ENCODE results near the gene TBL3.

The TBL3 gene

GRCh38 chr16:2003827-2004641 is 32.2 kb downstream of the TBL3 start:
- Histone ChIP-seq H3K9me2 (replicated peaks; ENCODE audit: insufficient read depth, low read length) (no peaks in the 10 kb centered on the region), H3K4me2 (ENCODE audit: low read depth, low read length) (no peak overlapping the region), H3K4me1 (ENCODE audit: low read length) (peaks cover 14% of the 10 kb centered on the region; the same call in 1 of the 2 replicates), H3K79me2 (ENCODE audit: low read length) (peaks cover 63% of the 10 kb centered on the region), H3K9me3 (replicated peaks; ENCODE audit: insufficient read depth, low read length) (no peaks in the 10 kb centered on the region), H3K27ac (ENCODE audit: low read length) (no peak overlapping the region), H3K9ac (ENCODE audit: low read length) (no peak overlapping the region), H3K36me3 (replicated peaks; ENCODE audit: insufficient read depth, low read length) (no peaks in the 10 kb centered on the region), H2AFZ (ENCODE audit: low read length) (no peak overlapping the region), H3F3A (ENCODE audit: insufficient read depth, low read length) (no peaks in the 10 kb centered on the region), H3K4me3 (ENCODE audit: low read length) (no peak overlapping the region), H3K27me3 (replicated peaks; ENCODE audit: insufficient read depth, low read length) (no peaks in the 10 kb centered on the region), H4K20me1 (ENCODE audit: insufficient read depth, low read length) (peaks cover 6% of the 10 kb centered on the region; the same call in 1 of the 2 replicates)
- no peak for TF ChIP-seq EZH2phosphoT487 (IDR thresholded peaks at IDR 0.05; ENCODE audit: low read length)
- TF ChIP-seq, protein P1, sequence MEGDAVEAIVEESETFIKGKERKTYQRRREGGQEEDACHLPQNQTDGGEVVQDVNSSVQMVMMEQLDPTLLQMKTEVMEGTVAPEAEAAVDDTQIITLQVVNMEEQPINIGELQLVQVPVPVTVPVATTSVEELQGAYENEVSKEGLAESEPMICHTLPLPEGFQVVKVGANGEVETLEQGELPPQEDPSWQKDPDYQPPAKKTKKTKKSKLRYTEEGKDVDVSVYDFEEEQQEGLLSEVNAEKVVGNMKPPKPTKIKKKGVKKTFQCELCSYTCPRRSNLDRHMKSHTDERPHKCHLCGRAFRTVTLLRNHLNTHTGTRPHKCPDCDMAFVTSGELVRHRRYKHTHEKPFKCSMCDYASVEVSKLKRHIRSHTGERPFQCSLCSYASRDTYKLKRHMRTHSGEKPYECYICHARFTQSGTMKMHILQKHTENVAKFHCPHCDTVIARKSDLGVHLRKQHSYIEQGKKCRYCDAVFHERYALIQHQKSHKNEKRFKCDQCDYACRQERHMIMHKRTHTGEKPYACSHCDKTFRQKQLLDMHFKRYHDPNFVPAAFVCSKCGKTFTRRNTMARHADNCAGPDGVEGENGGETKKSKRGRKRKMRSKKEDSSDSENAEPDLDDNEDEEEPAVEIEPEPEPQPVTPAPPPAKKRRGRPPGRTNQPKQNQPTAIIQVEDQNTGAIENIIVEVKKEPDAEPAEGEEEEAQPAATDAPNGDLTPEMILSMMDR (IDR thresholded peaks at IDR 0.05; ENCODE audit: low read length), result peak; percentile 91
- peak; percentile 85 for DNase-seq

DNA sequence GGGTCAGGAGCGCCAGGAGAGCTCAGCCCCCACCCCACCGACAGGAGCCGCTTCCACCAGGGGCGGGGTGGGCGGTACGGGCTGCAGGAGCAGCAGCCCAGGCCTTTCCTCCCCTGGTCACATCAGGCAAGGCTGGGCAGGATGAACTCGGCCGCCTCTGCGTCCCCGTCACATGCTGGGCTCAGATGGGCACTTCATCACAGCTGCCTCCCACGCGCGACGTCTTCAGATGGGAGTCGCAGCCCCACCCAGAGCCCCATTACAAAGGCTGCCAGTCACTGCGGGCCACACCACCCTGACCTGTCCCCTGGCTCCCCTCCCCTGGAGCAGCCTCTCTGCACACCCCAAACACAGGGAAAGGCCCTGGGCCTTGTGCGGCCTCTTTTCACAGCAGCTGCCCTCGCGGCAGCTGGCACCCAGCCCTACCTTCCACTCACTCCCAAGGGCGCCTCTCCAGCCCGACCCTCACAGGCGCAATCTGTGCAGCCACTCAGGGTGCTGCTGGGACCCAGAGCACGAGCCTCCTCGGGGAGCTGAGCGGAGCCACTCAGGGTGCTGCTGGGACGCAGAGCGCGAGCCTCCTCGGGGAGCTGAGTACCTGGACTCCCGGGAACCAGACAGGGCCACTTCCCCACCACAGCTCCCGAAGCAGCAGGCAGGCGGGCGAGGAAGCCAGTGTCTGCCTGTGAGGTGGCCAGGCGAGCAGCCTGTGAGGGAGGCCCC is 33.1 kb downstream of the TBL3 start:
- no peaks in the 10 kb centered on the region for H3K9me2 ChIP-seq (replicated peaks; ENCODE audit: insufficient read depth, low read length)
- no peak overlapping the region for H2AFZ ChIP-seq (ENCODE audit: low read length)
- no peak for DNase-seq
- no peaks in the 10 kb centered on the region for H3F3A ChIP-seq (ENCODE audit: insufficient read depth, low read length)
- no peaks in the 10 kb centered on the region for H3K36me3 ChIP-seq (replicated peaks; ENCODE audit: insufficient read depth, low read length)
- H3K79me2 ChIP-seq (ENCODE audit: low read length), result peaks cover 68% of the 10 kb centered on the region
- H3K9ac ChIP-seq (ENCODE audit: low read length), result no peak overlapping the region
- no peak overlapping the region for H3K4me2 ChIP-seq (ENCODE audit: low read depth, low read length)
- no peaks in the 10 kb centered on the region for H3K9me3 ChIP-seq (replicated peaks; ENCODE audit: insufficient read depth, low read length)
- no peak for TF ChIP-seq EZH2phosphoT487 (IDR thresholded peaks at IDR 0.05; ENCODE audit: low read length)
- TF ChIP-seq, protein P1 (IDR thresholded peaks at IDR 0.05; ENCODE audit: low read length), result no peak
- TF ChIP-seq EZH2 (optimal IDR thresholded peaks at IDR 0.05; ENCODE audit: low read depth, low read length), result no peak
- no peaks in the 10 kb centered on the region for H3K27me3 ChIP-seq (replicated peaks; ENCODE audit: insufficient read depth, low read length)
- H3K4me3 ChIP-seq (ENCODE audit: low read length), result no peak overlapping the region
- no peak overlapping the region for H3K27ac ChIP-seq (ENCODE audit: low read length)
- H3K4me1 ChIP-seq (ENCODE audit: low read length), result peaks cover 14% of the 10 kb centered on the region; the same call in 1 of the 2 replicates
- H4K20me1 ChIP-seq (ENCODE audit: insufficient read depth, low read length), result peaks cover 6% of the 10 kb centered on the region; the same call in 1 of the 2 replicates

GRCh38 chr16:2005646-2006045 is 33.8 kb downstream of the TBL3 start:
- Histone ChIP-seq H3K4me3 (ENCODE audit: low read length) (no peak overlapping the region), H3K9me2 (replicated peaks; ENCODE audit: insufficient read depth, low read length) (no peaks in the 10 kb centered on the region), H3K9ac (ENCODE audit: low read length) (no peak overlapping the region), H3K27ac (ENCODE audit: low read length) (no peak overlapping the region), H3F3A (ENCODE audit: insufficient read depth, low read length) (no peaks in the 10 kb centered on the region), H3K9me3 (replicated peaks; ENCODE audit: insufficient read depth, low read length) (no peaks in the 10 kb centered on the region), H3K79me2 (ENCODE audit: low read length) (peaks cover 75% of the 10 kb centered on the region), H4K20me1 (ENCODE audit: insufficient read depth, low read length) (peaks cover 6% of the 10 kb centered on the region; the same call in 1 of the 2 replicates), H3K27me3 (replicated peaks; ENCODE audit: insufficient read depth, low read length) (no peaks in the 10 kb centered on the region), H2AFZ (ENCODE audit: low read length) (no peak overlapping the region), H3K4me2 (ENCODE audit: low read depth, low read length) (no peak overlapping the region), H3K36me3 (replicated peaks; ENCODE audit: insufficient read depth, low read length) (no peaks in the 10 kb centered on the region), H3K4me1 (ENCODE audit: low read length) (peaks cover 17% of the 10 kb centered on the region; the same call in 1 of the 2 replicates)
- DNase-seq, result no peak
- TF ChIP-seq, protein P1 (IDR thresholded peaks at IDR 0.05; ENCODE audit: low read length), result no peak
- TF ChIP-seq EZH2phosphoT487 (IDR thresholded peaks at IDR 0.05; ENCODE audit: low read length) (no peak), EZH2 (optimal IDR thresholded peaks at IDR 0.05; ENCODE audit: low read depth, low read length) (no peak)

Measured in MM.1S (cell line).